Neural cell (in vitro differentiated cells): ENCODE data around the gene MINDY4. TPM values are rescaled to one million over a fixed set of nuclear protein-coding genes. Genes with fewer than 3 reads are reported as not detected.

Source experiments
- H2AFZ ChIP-seq: fragments of 200-600, 300-800 bp; sonication (generic), shearing (Covaris generic); 2 replicates; pipeline ENCODE4 v1.6.0; 2014; ENCODE audit warnings: low read depth, mild to moderate bottlenecking, antibody characterized with exemption, low read length, moderate library complexity
- H3F3A ChIP-seq: fragments of 200-600 bp; shearing (Covaris generic); 2 replicates; pipeline ENCODE4 v1.6.1; 2016; ENCODE audit warnings: mild to moderate bottlenecking, moderate library complexity, mixed read lengths, antibody characterized with exemption, low read length; ENCODE audit not compliant: insufficient read depth, poor library complexity, severe bottlenecking
- H3K27ac ChIP-seq: fragments of 200-600, 300-800 bp; sonication (generic), shearing (Covaris generic); 2 replicates; pipeline ENCODE4 v1.5.1; 2014; ENCODE audit warnings: mild to moderate bottlenecking, low read length, moderate library complexity
- H3K27me3 ChIP-seq: fragments of 300-800, 200-600 bp; sonication (generic), shearing (Covaris generic); 2 replicates; pipeline ENCODE4 v1.6.0; 2014; ENCODE audit warnings: mild to moderate bottlenecking, low read depth, low read length, moderate library complexity; ENCODE audit not compliant: insufficient read depth
- H3K36me3 ChIP-seq: fragments of 300-800, 200-600 bp; sonication (generic), shearing (Covaris generic); 2 replicates; pipeline ENCODE4 v1.5.1; 2014; ENCODE audit warnings: mild to moderate bottlenecking, antibody characterized with exemption, low read length, moderate library complexity; ENCODE audit not compliant: insufficient read depth
- H3K4me2 ChIP-seq: fragments of 300-800, 200-600 bp; sonication (generic), shearing (Covaris generic); 2 replicates; pipeline ENCODE4 v1.6.0; 2014; ENCODE audit warnings: mild to moderate bottlenecking, low read length
- H3K4me3 ChIP-seq: fragments of 300-800, 200-600 bp; sonication (generic), shearing (Covaris generic); 2 replicates; pipeline ENCODE4 v1.5.1; 2014; ENCODE audit warnings: mild to moderate bottlenecking, low read length, moderate library complexity
- H3K79me2 ChIP-seq: fragments of 200-600 bp; shearing (Covaris generic); replicated peaks from 2 replicates; pipeline ENCODE4 v1.6.0; 2014; ENCODE audit warnings: mild to moderate bottlenecking, low read length, moderate library complexity; ENCODE audit not compliant: insufficient read depth
- H3K9ac ChIP-seq: fragments of 300-800, 200-600 bp; sonication (generic), shearing (Covaris generic); 2 replicates; pipeline ENCODE4 v1.6.1; 2016; ENCODE audit warnings: mild to moderate bottlenecking, low read length, mixed read lengths
- H3K9me2 ChIP-seq: fragments of 200-600 bp; shearing (Covaris generic); 2 replicates; pipeline ENCODE4 v1.6.1; 2016; ENCODE audit warnings: mild to moderate bottlenecking, low read length, mixed read lengths; ENCODE audit not compliant: insufficient read depth
- H3K9me3 ChIP-seq: fragments of 200-600, 300-800 bp; sonication (generic), shearing (Covaris generic); 2 replicates; pipeline ENCODE4 v1.6.1; 2016; ENCODE audit warnings: mild to moderate bottlenecking, mixed run types, low read length, moderate library complexity, mixed read lengths
- H4K20me1 ChIP-seq: fragments of 200-600 bp; shearing (Covaris generic); 2 replicates; pipeline ENCODE4 v1.6.1; 2016; ENCODE audit warnings: mild to moderate bottlenecking, mixed run types; ENCODE audit not compliant: insufficient read depth
- CTCF ChIP-seq: fragments of 450-650 bp; IDR thresholded peaks from 2 replicates; pipeline ENCODE4 v1.5.1; 2014; ENCODE audit warnings: antibody characterized with exemption, mild to moderate bottlenecking, moderate library complexity; ENCODE audit not compliant: poor library complexity, severe bottlenecking
- EP300 ChIP-seq: fragments of 450-650 bp; conservative IDR thresholded peaks from 2 replicates; pipeline ENCODE4 v1.6.1; 2014; ENCODE audit warnings: antibody characterized with exemption, mild to moderate bottlenecking, moderate library complexity; ENCODE audit not compliant: poor library complexity, severe bottlenecking
- EZH2 ChIP-seq: fragments of 200-600, 300-800 bp; shearing (Covaris generic), sonication (generic); IDR thresholded peaks from 2 replicates; pipeline ENCODE4 v1.6.1; 2014; ENCODE audit warnings: antibody characterized with exemption, low read length, borderline replicate concordance, mild to moderate bottlenecking; ENCODE audit not compliant: insufficient read depth, poor library complexity, severe bottlenecking
- MXI1 ChIP-seq: fragments of 450-650 bp; conservative IDR thresholded peaks from 2 replicates; pipeline ENCODE4 v1.6.1; 2014; ENCODE audit warnings: antibody characterized with exemption, mild to moderate bottlenecking; ENCODE audit not compliant: poor library complexity, severe bottlenecking
- POLR2AphosphoS5 ChIP-seq: IDR thresholded peaks from 2 replicates; pipeline ENCODE4 v1.6.1; 2012
- RAD21 ChIP-seq: fragments of 450-650 bp; conservative IDR thresholded peaks from 2 replicates; pipeline ENCODE4 v1.6.1; 2014; ENCODE audit warnings: antibody characterized with exemption, mild to moderate bottlenecking, moderate library complexity
- SMC3 ChIP-seq: fragments of 450-650 bp; conservative IDR thresholded peaks from 2 replicates; pipeline ENCODE4 v1.6.1; 2014; ENCODE audit warnings: antibody characterized with exemption, mild to moderate bottlenecking, moderate library complexity; ENCODE audit not compliant: poor library complexity
- TAF1 ChIP-seq: IDR thresholded peaks from 2 replicates; pipeline ENCODE4 v1.6.1; 2012; ENCODE audit warnings: low read depth
- polyA plus RNA-seq: library from polyadenylated mRNA; depleted of rRNA; stranded (reverse); fragments of >200 nt; gene quantifications from 2 replicates; pipeline ENCODE4 v1.2.3, GENCODE V29; 2014
- TF ChIP-seq, protein P1 (sequence below): IDR thresholded peaks from 2 replicates; pipeline ENCODE4 v1.6.1; 2012; ENCODE audit warnings: borderline replicate concordance

The MINDY4 gene
- polyA plus RNA-seq, 1 donor from 2014 or later: 1.0 TPM

DNA sequence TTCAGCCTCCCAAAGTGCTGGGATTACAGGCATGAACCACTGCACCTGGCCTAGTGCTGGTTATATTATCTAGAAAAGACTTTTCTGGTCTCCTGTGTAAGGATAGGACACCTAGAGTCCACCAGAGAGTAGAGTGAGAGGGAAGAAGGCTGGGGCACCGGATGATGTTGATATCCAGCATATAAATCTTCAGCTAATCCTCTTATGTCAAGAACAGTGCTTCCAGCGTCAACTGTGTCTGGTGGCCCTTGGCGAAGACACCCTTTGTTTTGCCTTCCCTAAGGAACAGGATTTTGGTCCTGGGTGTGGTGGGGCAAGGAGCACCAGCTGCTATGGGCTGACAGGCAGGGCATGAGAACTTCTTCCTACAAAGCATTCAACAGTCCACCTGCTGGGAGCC lies 35.6 kb upstream of the MINDY4 start:
- TF ChIP-seq SMC3: no peak
- no peak for TF ChIP-seq POLR2AphosphoS5
- TF ChIP-seq, protein P1, sequence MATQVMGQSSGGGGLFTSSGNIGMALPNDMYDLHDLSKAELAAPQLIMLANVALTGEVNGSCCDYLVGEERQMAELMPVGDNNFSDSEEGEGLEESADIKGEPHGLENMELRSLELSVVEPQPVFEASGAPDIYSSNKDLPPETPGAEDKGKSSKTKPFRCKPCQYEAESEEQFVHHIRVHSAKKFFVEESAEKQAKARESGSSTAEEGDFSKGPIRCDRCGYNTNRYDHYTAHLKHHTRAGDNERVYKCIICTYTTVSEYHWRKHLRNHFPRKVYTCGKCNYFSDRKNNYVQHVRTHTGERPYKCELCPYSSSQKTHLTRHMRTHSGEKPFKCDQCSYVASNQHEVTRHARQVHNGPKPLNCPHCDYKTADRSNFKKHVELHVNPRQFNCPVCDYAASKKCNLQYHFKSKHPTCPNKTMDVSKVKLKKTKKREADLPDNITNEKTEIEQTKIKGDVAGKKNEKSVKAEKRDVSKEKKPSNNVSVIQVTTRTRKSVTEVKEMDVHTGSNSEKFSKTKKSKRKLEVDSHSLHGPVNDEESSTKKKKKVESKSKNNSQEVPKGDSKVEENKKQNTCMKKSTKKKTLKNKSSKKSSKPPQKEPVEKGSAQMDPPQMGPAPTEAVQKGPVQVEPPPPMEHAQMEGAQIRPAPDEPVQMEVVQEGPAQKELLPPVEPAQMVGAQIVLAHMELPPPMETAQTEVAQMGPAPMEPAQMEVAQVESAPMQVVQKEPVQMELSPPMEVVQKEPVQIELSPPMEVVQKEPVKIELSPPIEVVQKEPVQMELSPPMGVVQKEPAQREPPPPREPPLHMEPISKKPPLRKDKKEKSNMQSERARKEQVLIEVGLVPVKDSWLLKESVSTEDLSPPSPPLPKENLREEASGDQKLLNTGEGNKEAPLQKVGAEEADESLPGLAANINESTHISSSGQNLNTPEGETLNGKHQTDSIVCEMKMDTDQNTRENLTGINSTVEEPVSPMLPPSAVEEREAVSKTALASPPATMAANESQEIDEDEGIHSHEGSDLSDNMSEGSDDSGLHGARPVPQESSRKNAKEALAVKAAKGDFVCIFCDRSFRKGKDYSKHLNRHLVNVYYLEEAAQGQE: no peak
- no peak for TF ChIP-seq TAF1
- TF ChIP-seq MXI1: no peak
- no peak for TF ChIP-seq RAD21
- no peak for TF ChIP-seq EZH2
- TF ChIP-seq CTCF: no peak
- TF ChIP-seq EP300: no peak
- no peaks in the 10 kb centered on the region for H3K9me2 ChIP-seq

GRCh38 chr7:30736291-30736690 lies 34.9 kb upstream of the MINDY4 start:
- Histone ChIP-seq H3K9ac (no peak overlapping the region), H2AFZ (no peak overlapping the region), H3K9me3 (no peaks in the 10 kb centered on the region), H3K9me2 (no peaks in the 10 kb centered on the region), H4K20me1 (no peaks in the 10 kb centered on the region), H3F3A (no peaks in the 10 kb centered on the region), H3K4me3 (no peak overlapping the region), H3K36me3 (no peaks in the 10 kb centered on the region), H3K27ac (no peak overlapping the region), H3K27me3 (no peaks in the 10 kb centered on the region), H3K4me2 (no peak overlapping the region), H3K79me2 (no peaks in the 10 kb centered on the region)
- no peak for TF ChIP-seq CTCF
- no peak for TF ChIP-seq POLR2AphosphoS5

More for the DNA sequence above, 35.6 kb upstream of the MINDY4 start:
- no peaks in the 10 kb centered on the region for H3K27me3 ChIP-seq
- no peak overlapping the region for H3K4me3 ChIP-seq
- H2AFZ ChIP-seq: no peak overlapping the region
- H3F3A ChIP-seq: no peaks in the 10 kb centered on the region
- H3K9ac ChIP-seq: no peak overlapping the region
- H3K9me3 ChIP-seq: no peaks in the 10 kb centered on the region
- no peaks in the 10 kb centered on the region for H3K79me2 ChIP-seq
- H3K4me2 ChIP-seq: no peak overlapping the region
- no peaks in the 10 kb centered on the region for H3K36me3 ChIP-seq
- no peak overlapping the region for H3K27ac ChIP-seq
- H4K20me1 ChIP-seq: no peaks in the 10 kb centered on the region
